NCI-H1436 (cell line): ENCODE results near the gene FER.
"Not testable (repeated sequence)": the region's sequence is repeated elsewhere in the genome, so short reads cannot be mapped to it uniquely, and the experiment has no call there.

Source experiments
- DNase-seq: peaks from one replicate; lab custom pipeline; 2025; lab: John Stamatoyannopoulos, UW

The FER gene

GRCh38 chr5:108747111-108747773, 455 bp upstream of the FER start:
- DNase-seq, result no peak

DNA sequence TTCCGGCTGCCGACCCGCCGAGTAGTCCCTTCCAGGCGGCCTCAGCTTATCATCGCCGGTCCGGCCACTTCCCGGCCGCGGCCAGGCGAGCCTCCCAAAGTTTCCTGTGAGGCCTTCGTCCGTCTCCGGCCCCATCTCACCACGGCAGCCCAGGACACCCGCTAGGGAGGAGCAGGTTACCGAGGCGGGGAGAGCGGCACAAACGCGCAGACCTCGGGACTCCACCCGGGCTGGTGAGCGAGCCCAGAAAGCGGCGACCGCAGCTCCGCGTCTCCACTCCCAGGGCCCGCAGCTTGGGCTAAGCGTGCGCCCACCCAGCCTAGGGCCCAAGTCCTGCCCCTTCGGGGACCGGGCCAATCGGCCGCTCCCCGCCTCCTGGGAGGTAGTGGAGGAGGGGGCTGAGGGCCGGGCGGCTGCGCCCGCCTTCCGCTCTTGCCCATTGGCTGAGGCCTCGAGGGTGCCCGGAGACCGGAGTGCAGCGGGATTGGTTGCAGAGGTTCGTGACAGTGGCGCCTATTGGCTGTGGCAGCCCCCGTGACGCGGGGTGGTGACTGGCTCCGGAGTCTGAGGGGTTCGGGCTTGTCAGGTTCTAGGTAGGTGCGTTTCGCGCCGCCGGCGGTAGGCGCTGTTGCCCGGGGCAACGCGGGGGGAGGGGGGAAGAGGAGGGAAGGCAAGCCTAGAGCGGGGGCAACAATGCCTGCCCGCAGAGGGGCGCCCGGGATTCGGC, 867 bp downstream of the FER start:
- peak; percentile 97 for DNase-seq

GRCh38 chr5:108749128-108749861, 1.6 kb downstream of the FER start:
- DNase-seq, result peak; percentile 80

- DNase-seq, result no peak
Measured at GRCh38 chr5:108753331-108753730, 5.6 kb downstream of the FER start.

GRCh38 chr5:108753877-108754276, 6.2 kb downstream of the FER start:
- DNase-seq, result no peak

- DNase-seq, result no peak
Measured at GRCh38 chr5:108760512-108760911, 12.8 kb downstream of the FER start.

GRCh38 chr5:108762660-108763059, 15.0 kb downstream of the FER start:
- no peak for DNase-seq

DNA sequence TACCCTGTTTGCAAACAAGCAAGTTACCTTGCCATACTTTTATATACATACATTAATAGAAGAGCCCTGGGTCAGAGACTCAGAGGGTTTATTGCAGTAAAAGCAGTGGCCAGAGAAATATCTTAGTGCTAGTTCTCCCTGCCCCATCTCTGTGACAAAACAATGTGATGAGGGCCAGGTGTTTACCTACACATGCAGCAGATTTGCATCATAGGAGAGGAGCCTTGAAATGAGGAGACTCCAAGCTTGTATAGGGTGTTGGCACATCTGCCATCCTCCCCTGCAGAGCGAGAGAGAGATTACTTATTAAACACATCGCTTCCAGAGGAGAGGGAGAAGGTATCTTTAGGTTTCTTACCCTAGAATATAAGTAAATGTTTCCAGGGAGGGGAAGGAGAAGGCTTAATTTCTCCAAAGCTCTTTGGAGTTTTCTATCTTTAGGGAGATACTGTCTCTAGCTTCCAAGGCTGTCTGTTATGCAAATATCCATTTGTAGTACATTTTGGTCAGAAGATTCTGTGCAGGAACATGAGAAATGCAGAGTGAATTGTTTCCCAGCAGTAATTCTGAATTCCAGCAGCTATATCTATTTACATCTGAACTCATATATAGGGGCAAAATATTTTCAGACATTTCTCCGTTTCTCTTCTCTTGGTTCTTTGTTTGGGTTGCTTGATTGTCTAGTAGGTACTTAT, 15.7 kb downstream of the FER start:
- DNase-seq, result no peak

- DNase-seq, result peak; percentile 24
Measured at GRCh38 chr5:108765647-108766046, 17.9 kb downstream of the FER start.

GRCh38 chr5:108766916-108767315, 19.2 kb downstream of the FER start:
- DNase-seq, result not testable (repeated sequence)

GRCh38 chr5:108769352-108769751, 21.7 kb downstream of the FER start:
- DNase-seq, result no peak

GRCh38 chr5:108772626-108773025, 24.9 kb downstream of the FER start:
- no peak for DNase-seq

DNA sequence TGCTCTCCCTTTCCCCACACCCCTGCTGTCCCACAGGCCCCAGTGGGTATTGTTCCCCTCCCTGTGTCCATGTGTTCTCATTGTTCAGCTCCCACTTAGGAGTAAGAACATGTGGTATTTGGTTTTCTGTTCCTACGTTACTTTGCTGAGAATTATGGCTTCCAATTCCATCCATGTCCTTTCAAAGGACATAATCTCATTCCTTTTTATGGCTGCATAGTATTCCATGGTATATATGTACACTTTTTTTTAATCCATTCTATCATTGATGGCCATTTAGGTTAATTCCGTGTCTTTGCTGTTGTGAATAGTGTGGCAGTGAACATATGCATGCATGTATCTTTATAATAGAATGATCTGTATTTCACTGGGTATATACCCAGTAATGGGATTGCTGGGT, 25.6 kb downstream of the FER start:
- no peak for DNase-seq

GRCh38 chr5:108774079-108774478, 26.4 kb downstream of the FER start:
- DNase-seq, result not testable (repeated sequence)

GRCh38 chr5:108777582-108777981, 29.9 kb downstream of the FER start:
- not testable (repeated sequence) for DNase-seq

DNA sequence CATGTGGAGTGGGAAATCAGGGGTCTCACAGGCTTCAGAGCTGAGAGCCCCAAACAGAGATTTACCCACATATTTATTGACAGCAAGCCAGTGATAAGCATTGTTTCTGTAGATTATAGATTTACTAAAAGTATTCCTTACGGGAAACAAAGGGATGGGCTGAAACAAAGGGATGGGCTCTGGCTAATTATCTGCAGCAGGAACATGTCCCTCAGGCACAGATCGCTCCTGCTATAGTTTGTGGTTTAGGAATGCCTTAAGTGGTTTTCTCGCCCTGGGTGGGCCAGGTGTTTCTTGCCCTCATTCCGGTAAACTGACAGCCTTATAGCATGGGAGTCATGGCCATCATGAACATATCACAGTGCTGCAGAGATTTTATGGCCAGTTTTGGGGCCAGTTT, 36.9 kb downstream of the FER start:
- not testable (repeated sequence) for DNase-seq

GRCh38 chr5:108786806-108787483, 39.2 kb downstream of the FER start:
- DNase-seq, result no peak

DNA sequence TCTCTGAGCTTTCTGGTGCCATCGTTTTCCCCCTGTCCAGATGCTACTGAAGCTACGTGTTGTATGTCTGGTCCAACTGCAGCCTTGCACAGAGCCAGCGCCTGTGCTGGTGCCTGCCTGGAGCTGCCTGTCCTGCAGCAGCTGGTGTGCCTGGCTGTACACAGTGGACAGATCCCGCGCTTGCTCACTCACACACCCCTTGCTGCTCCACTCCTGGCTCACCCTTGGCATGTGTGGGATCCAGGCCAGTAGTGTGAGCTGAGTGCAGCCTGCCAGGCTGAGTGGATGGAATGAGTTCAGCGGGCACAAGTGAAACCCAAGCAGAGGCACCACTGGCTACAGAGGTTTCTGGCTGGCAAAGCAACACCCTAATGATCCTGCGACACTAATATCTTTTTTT, 40.4 kb downstream of the FER start:
- no peak for DNase-seq

DNA sequence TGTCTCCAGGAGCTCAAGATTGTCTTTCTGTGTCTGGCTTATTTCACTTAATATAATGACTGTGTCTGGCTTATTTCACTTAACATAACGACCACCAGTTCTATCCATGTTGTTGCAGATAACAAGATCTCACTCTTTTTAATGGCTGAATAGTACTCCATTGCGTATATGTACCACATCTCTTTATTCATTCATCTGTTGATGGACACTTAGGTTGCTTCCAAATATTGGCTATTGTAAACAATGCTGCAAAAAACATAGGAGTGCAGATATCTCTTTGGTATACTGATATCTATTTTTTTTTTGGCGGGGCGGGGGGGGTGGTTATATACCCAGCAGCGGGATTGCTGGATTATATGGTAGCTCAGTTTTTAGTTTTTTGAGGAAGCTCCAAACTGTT, 45.5 kb downstream of the FER start:
- DNase-seq, result no peak

GRCh38 chr5:108794349-108794748, 46.7 kb downstream of the FER start:
- not testable (repeated sequence) for DNase-seq

DNA sequence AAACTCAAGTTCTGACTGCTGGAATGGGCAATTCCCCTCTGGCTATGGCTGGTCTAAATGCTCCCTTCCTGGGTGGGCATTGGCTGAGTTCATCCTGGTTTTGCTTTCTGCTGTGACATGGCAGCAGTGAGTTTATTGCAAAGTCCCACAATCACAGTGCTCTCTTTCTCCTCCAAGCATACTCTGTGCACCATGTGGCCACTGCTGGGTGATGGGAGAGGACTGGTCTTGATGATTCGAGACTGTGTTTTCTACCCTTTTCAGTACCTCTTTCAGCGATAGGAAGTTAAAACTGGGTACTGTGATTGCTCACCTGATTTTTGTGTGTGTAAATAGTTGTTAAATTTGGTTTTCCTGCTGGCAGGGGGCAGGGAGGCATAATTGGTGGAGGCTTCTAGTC, 49.7 kb downstream of the FER start:
- DNase-seq, result no peak

- no peak for DNase-seq
Measured at GRCh38 chr5:108797986-108798385, 50.3 kb downstream of the FER start.
